GM12878 (cell line): ENCODE measurements around the gene WDHD1. TPM values are rescaled to one million over a fixed set of nuclear protein-coding genes. Genes with fewer than 3 reads are reported as not detected.

Experiments used
- ATAC-seq: fragments of 200-7000 bp; cut with Tn5 transposase; 3 replicates; pipeline ENCODE4 v1.9.1; 2020; ENCODE audit warnings: mild to moderate bottlenecking, moderate library complexity
- BruUV-seq: library from RNA; stranded (reverse); fragments of 400-500 nt; replicated peaks from 2 replicates; lab custom pipeline; 2021; lab: Mats Ljungman, UMichigan
- CTCF ChIA-PET: fragments of 300-600 bp; sonication (Branson Sonifier 250); formaldehyde crosslinking; extraction: SDS; loops from one replicate; lab custom pipeline; 2021; ENCODE audit warnings: inconsistent platforms; lab: Yijun Ruan, JAX
- POLR2A ChIA-PET: fragments of 350-600 bp; formaldehyde crosslinking; extraction: SDS; loops from one replicate; lab custom pipeline; 2021; ENCODE audit warnings: inconsistent platforms; lab: Charles Lee
- RAD21 ChIA-PET: fragments of 300-600 bp; sonication (Branson Sonifier 250); formaldehyde crosslinking; loops from one replicate; lab custom pipeline; 2023; ENCODE audit warnings: antibody characterized with exemption; ENCODE audit not compliant: unreplicated experiment; lab: Charles Lee
- SMC1A ChIA-PET: fragments of 300-600 bp; sonication (Branson Sonifier 250); formaldehyde crosslinking; loops from one replicate; lab custom pipeline; 2023; ENCODE audit not compliant: unreplicated experiment, uncharacterized antibody; lab: Charles Lee
- DNase-seq: peaks from one replicate; pipeline ENCODE4 v3.0.0-alpha.2; 2011; ENCODE audit warnings: low read depth, low spot score
- FAIRE-seq: peaks from 3 replicates; lab custom pipeline; 2011; peaks lifted over from hg19 to GRCh38; lab: Jason Lieb, UNC
- H2AFZ ChIP-seq: 2 replicates; pipeline ENCODE4 v1.6.0; 2011; ENCODE audit warnings: low read depth, low read length, control low read depth; ENCODE audit not compliant: control insufficient read depth
- H3K27ac ChIP-seq: 2 replicates; pipeline ENCODE4 v1.5.1; 2011; ENCODE audit warnings: control low read depth; ENCODE audit not compliant: control insufficient read depth, insufficient read depth
- H3K27me3 ChIP-seq, 2 experiments: replicated peaks in 1 of 2; 2 replicates each; pipeline versions ENCODE4 v1.6.0 to v1.6.1; 2011; ENCODE audit warnings: low read length in 1 of 2; ENCODE audit not compliant: control insufficient read depth in 2 of 2, insufficient read depth in 2 of 2
- H3K36me3 ChIP-seq, 2 experiments: 2 replicates each; pipeline ENCODE4 v1.5.1; 2011; ENCODE audit warnings: low read length in 1 of 2; ENCODE audit not compliant: control insufficient read depth in 2 of 2, insufficient read depth in 2 of 2
- H3K4me1 ChIP-seq: 2 replicates; pipeline ENCODE4 v1.6.1; 2011; ENCODE audit warnings: mild to moderate bottlenecking, low read length, moderate library complexity, mixed read lengths; ENCODE audit not compliant: control insufficient read depth, insufficient read depth
- H3K4me2 ChIP-seq: 2 replicates; pipeline ENCODE4 v1.6.0; 2011; ENCODE audit warnings: control low read depth; ENCODE audit not compliant: control insufficient read depth, insufficient read depth
- H3K4me3 ChIP-seq: fragments of 200-600 bp; sonication (generic); 2 replicates; pipeline ENCODE4 v1.5.1; 2016
- H3K79me2 ChIP-seq: 2 replicates; pipeline ENCODE4 v1.6.0; 2011; ENCODE audit warnings: low read length; ENCODE audit not compliant: control insufficient read depth, insufficient read depth
- H3K9ac ChIP-seq: 2 replicates; pipeline ENCODE4 v1.8.0; 2011; ENCODE audit warnings: low read length, control low read depth, mixed read lengths; ENCODE audit not compliant: control insufficient read depth, insufficient read depth
- H3K9me3 ChIP-seq: replicated peaks from 3 replicates; pipeline ENCODE4 v1.5.1; 2011; ENCODE audit warnings: mild to moderate bottlenecking, low read length; ENCODE audit not compliant: control insufficient read depth, insufficient read depth
- H4K20me1 ChIP-seq: 2 replicates; pipeline ENCODE4 v1.6.0; 2011; ENCODE audit not compliant: control insufficient read depth, insufficient read depth
- BACH1 ChIP-seq: fragments of 450-650 bp; IDR thresholded peaks from 2 replicates; pipeline ENCODE4 v1.6.1; 2017; ENCODE audit warnings: mild to moderate bottlenecking, borderline replicate concordance
- BHLHE40 ChIP-seq, 2 experiments: fragments of 450-650 bp in 1 of 2; IDR thresholded peaks; 2 replicates each; pipeline ENCODE4 v1.6.1; 2011 to 2017; ENCODE audit warnings: low read depth in 2 of 2, borderline replicate concordance in 1 of 2, improper control_type of control experiment in 1 of 2, low read length in 1 of 2, mild to moderate bottlenecking in 1 of 2
- CBX5 ChIP-seq: sonication (generic); IDR thresholded peaks from 2 replicates; pipeline ENCODE4 v1.6.1; 2016; ENCODE audit warnings: low read depth, moderate library complexity, mild to moderate bottlenecking, inconsistent platforms
- JUNB ChIP-seq: IDR thresholded peaks from 2 replicates; pipeline ENCODE4 v1.6.1; 2016; ENCODE audit warnings: antibody characterized with exemption, mild to moderate bottlenecking
- KAT2A ChIP-seq: conservative IDR thresholded peaks from 2 replicates; pipeline ENCODE4 v1.6.1; 2011; ENCODE audit warnings: low read depth, low read length; ENCODE audit not compliant: control insufficient read depth
- MXI1 ChIP-seq: fragments of 150-350 bp; IDR thresholded peaks from 2 replicates; pipeline ENCODE4 v1.6.1; 2011; ENCODE audit warnings: low read depth, mild to moderate bottlenecking, inconsistent platforms, low read length, improper control_type of control experiment
- NRF1 ChIP-seq: conservative IDR thresholded peaks from 2 replicates; pipeline ENCODE4 v1.6.1; 2011; ENCODE audit warnings: mild to moderate bottlenecking, low read depth, low read length, improper control_type of control experiment
- RBBP5 ChIP-seq: fragments of 200-600 bp; sonication (generic); conservative IDR thresholded peaks from 2 replicates; pipeline ENCODE4 v1.6.1; 2016
- ZNF217 ChIP-seq: fragments of 450-650 bp; IDR thresholded peaks from 2 replicates; pipeline ENCODE4 v1.6.1; 2017; ENCODE audit warnings: antibody characterized with exemption, mild to moderate bottlenecking
- ZSCAN29 ChIP-seq: fragments of 450-650 bp; IDR thresholded peaks from 2 replicates; pipeline ENCODE4 v1.6.1; 2017; ENCODE audit warnings: mild to moderate bottlenecking, moderate library complexity
- WGBS: methylation state at CpG from one replicate; pipeline ENCODE4 v1.1.6; 2016; ENCODE audit warnings: low lambda C conversion rate; ENCODE audit not compliant: insufficient replicate concordance, insufficient coverage; ENCODE audit errors: missing lambda C conversion rate; 5-methylcytosine and 5-hydroxymethylcytosine counted together
- in situ Hi-C: fragments of 300-500 bp; cut with MboI; formaldehyde crosslinking; loops from 9 replicates; pipeline ENCODE4 v1.14.3; 2018; ENCODE audit warnings: mixed read lengths
- intact Hi-C: fragments of 100-400 bp; cut with micrococcal nuclease; formaldehyde crosslinking; loops from one replicate; pipeline ENCODE4 v1.14.2; 2022; ENCODE audit not compliant: unreplicated experiment
- polyA plus RNA-seq, 11 experiments: library from polyadenylated mRNA; depleted of rRNA in 4 of 11; unstranded in 6 of 11; stranded (reverse) in 5 of 11; fragments of >200 nt; fragmentation: Nextera tagmentation in 4 of 11; fragmentation: Illumina TruSeq in 1 of 11; extraction: Ambion mirVana in 4 of 11; extraction: Trizol in 1 of 11; gene quantifications; 1 replicate in 1 of 11; 2 replicates in 10 of 11; pipeline versions ENCODE4 v1.2.1 to v1.2.3, GENCODE V29; 2011 to 2016; ENCODE audit warnings: inconsistent platforms in 2 of 11, missing spikeins in 2 of 11, low read depth in 1 of 11
- total RNA-seq, 4 experiments: library from RNA; depleted of rRNA in 3 of 4; stranded (reverse); fragments of >200 nt in 3 of 4; fragmentation: Illumina TruSeq in 1 of 4; extraction: Trizol in 1 of 4; gene quantifications; 2 replicates each; pipeline versions ENCODE4 v1.2.1 to v1.2.3, GENCODE V29; 2013 to 2021
- TF ChIP-seq, protein P1 (sequence below): fragments of 150-350 bp; IDR thresholded peaks from 2 replicates; pipeline ENCODE4 v1.6.1; 2016; ENCODE audit warnings: low read depth, low read length

The WDHD1 gene
- total and polyA plus RNA-seq, 10 of the 15 experiments (the other 5 are each of a cell fraction or from before 2014, with no cell fraction given): 11.3 to 50.5 (median 32.6) TPM

- RAD21 ChIA-PET: no interaction called here
- no peak overlapping the region for H3K27ac ChIP-seq
- H3K4me2 ChIP-seq: no peak overlapping the region
- no peaks in the 10 kb centered on the region; a peak in 3 of 4 replicates for H3K36me3 ChIP-seq
- no peaks in the 10 kb centered on the region for H3K9me3 ChIP-seq
- no peak overlapping the region for H3K9ac ChIP-seq
- H4K20me1 ChIP-seq: no peaks in the 10 kb centered on the region
- no peaks in the 10 kb centered on the region for H3K27me3 ChIP-seq
- POLR2A ChIA-PET: interaction anchor here (1.0 kb wide), 1 partner anchor 11 kb away, joined by 3 read pairs; no protein-coding TSS in a partner anchor
- no peak for DNase-seq
- no TSS peak for BruUV-seq
- no peak overlapping the region for H3K4me3 ChIP-seq
- TF ChIP-seq KAT2A: no peak
- TF ChIP-seq NRF1: no peak
- TF ChIP-seq BHLHE40 (IDR thresholded peaks at IDR 0.05; ENCODE audit: borderline replicate concordance in 1 of 2, low read depth in 2 of 2, low read length in 1 of 2): no peak
- ATAC-seq: no peak
- CTCF ChIA-PET: interaction anchor here (1.2 to 2.1 kb wide), 2 partner anchors 15 to 412 kb away, joined by 3 to 6 read pairs; no protein-coding TSS in a partner anchor
- no peak overlapping the region for H2AFZ ChIP-seq
- SMC1A ChIA-PET: interaction anchor here (1.4 kb wide), 2 partner anchors 9 to 10 kb away, joined by 3 to 4 read pairs; no protein-coding TSS in a partner anchor
- intact Hi-C loops (no loop called here), in situ Hi-C loops (no loop called here)
- WGBS: over 99% methylated on average over 4 of the region's 4 CpGs
- no peaks in the 10 kb centered on the region for H3K4me1 ChIP-seq
- FAIRE-seq: no peak
- H3K79me2 ChIP-seq: no peaks in the 10 kb centered on the region
Observed at GRCh38 chr14:54976316-54976715, 50.6 kb downstream of the WDHD1 start.

DNA sequence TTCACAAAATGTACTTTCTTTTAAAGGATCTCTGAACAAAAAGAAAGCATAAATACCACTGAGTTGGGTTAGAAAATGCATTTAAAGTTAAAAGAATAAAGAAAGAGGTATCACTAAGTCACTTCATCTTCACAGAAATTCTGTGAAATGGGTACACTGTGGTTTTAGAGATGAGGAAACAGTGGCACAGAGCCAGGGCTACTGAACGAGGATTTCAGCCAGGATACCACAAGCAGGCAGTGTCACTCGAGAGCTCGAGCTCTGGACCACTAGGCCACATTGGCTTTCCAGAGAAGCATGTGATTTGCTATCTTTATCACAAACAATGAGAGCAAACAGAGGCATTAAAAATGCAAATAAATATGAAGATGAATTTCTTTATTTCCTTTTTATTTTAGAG, 51.0 kb downstream of the WDHD1 start:
- Histone ChIP-seq H3K4me3 (no peak overlapping the region), H4K20me1 (no peaks in the 10 kb centered on the region), H3K27ac (no peak overlapping the region), H3K79me2 (no peaks in the 10 kb centered on the region), H3K9me3 (no peaks in the 10 kb centered on the region), H2AFZ (no peak overlapping the region), H3K36me3 (no peaks in the 10 kb centered on the region; a peak in 3 of 4 replicates), H3K4me1 (no peaks in the 10 kb centered on the region), H3K4me2 (no peak overlapping the region), H3K9ac (no peak overlapping the region), H3K27me3 (no peaks in the 10 kb centered on the region)
- ChIA-PET SMC1A (no interaction called here), RAD21 (no interaction called here), CTCF (interaction anchor here (1.2 to 2.1 kb wide), 2 partner anchors 15 to 411 kb away, joined by 3 to 6 read pairs; no protein-coding TSS in a partner anchor), POLR2A (no interaction called here)
- ATAC-seq: no peak
- in situ Hi-C loops (no loop called here), intact Hi-C loops (no loop called here)
- BruUV-seq: no TSS peak
- no peak for DNase-seq
- no peak for FAIRE-seq
- WGBS: 79% methylated on average over 3 of the region's 3 CpGs
- TF ChIP-seq ZNF217 (no peak), ZSCAN29 (no peak), BACH1 (no peak), CBX5 (no peak), JUNB (no peak), MXI1 (no peak), RBBP5 (no peak)
- TF ChIP-seq, protein P1, sequence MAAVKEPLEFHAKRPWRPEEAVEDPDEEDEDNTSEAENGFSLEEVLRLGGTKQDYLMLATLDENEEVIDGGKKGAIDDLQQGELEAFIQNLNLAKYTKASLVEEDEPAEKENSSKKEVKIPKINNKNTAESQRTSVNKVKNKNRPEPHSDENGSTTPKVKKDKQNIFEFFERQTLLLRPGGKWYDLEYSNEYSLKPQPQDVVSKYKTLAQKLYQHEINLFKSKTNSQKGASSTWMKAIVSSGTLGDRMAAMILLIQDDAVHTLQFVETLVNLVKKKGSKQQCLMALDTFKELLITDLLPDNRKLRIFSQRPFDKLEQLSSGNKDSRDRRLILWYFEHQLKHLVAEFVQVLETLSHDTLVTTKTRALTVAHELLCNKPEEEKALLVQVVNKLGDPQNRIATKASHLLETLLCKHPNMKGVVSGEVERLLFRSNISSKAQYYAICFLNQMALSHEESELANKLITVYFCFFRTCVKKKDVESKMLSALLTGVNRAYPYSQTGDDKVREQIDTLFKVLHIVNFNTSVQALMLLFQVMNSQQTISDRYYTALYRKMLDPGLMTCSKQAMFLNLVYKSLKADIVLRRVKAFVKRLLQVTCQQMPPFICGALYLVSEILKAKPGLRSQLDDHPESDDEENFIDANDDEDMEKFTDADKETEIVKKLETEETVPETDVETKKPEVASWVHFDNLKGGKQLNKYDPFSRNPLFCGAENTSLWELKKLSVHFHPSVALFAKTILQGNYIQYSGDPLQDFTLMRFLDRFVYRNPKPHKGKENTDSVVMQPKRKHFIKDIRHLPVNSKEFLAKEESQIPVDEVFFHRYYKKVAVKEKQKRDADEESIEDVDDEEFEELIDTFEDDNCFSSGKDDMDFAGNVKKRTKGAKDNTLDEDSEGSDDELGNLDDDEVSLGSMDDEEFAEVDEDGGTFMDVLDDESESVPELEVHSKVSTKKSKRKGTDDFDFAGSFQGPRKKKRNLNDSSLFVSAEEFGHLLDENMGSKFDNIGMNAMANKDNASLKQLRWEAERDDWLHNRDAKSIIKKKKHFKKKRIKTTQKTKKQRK: no peak
